Measurements from ENCODE around the gene ATG16L1.

DNA sequence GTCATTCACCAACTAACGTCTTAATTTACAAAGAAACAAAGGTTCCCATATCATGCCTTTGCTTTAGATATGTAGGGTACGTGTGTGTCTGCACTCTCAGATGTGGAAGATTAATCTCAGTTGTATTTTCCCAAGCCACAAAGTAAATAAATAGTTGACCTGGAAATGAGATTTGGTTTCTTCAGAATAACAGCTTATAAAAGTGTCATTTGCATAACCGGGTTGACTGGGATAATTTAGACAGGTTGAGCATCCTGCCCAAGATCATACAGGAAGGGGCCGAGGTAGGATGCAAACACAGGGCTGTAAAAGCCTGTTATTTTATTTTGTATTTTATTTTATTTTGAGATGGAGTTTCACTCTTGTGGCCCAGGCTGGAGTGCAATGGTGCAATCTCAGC lies 19.5 kb downstream of the ATG16L1 start:
- TF ChIP-seq EZH2 (IDR thresholded peaks at IDR 0.05; ENCODE audit: borderline replicate concordance, low read length): no peak
- TF ChIP-seq, protein P1, sequence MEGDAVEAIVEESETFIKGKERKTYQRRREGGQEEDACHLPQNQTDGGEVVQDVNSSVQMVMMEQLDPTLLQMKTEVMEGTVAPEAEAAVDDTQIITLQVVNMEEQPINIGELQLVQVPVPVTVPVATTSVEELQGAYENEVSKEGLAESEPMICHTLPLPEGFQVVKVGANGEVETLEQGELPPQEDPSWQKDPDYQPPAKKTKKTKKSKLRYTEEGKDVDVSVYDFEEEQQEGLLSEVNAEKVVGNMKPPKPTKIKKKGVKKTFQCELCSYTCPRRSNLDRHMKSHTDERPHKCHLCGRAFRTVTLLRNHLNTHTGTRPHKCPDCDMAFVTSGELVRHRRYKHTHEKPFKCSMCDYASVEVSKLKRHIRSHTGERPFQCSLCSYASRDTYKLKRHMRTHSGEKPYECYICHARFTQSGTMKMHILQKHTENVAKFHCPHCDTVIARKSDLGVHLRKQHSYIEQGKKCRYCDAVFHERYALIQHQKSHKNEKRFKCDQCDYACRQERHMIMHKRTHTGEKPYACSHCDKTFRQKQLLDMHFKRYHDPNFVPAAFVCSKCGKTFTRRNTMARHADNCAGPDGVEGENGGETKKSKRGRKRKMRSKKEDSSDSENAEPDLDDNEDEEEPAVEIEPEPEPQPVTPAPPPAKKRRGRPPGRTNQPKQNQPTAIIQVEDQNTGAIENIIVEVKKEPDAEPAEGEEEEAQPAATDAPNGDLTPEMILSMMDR (IDR thresholded peaks at IDR 0.05; ENCODE audit: low read length): no peak

Data from OCI-LY1 (cell line).